IMR-90 (cell line): ENCODE measurements around the gene GTF3C1. TPM values are rescaled to one million over a fixed set of nuclear protein-coding genes. Genes with fewer than 3 reads are reported as not detected.

Source experiments
- ATAC-seq: fragments of 200-7000 bp; cut with Tn5 transposase; 2 replicates; pipeline ENCODE4 v1.9.1; 2020; ENCODE audit warnings: low read depth, mild to moderate bottlenecking, moderate library complexity
- BruUV-seq: library from RNA; stranded (reverse); fragments of 400-500 nt; replicated peaks from 2 replicates; lab custom pipeline; 2021; lab: Mats Ljungman, UMichigan
- CTCF ChIA-PET: fragments of 300-600 bp; formaldehyde crosslinking; extraction: SDS; loops from one replicate; lab custom pipeline; 2021; ENCODE audit warnings: antibody characterized with exemption; lab: Yijun Ruan, JAX
- POLR2A ChIA-PET: fragments of 300-600 bp; sonication (Branson Sonifier 250); formaldehyde crosslinking; loops from one replicate; lab custom pipeline; 2022; ENCODE audit warnings: antibody characterized with exemption; ENCODE audit not compliant: unreplicated experiment; lab: Charles Lee
- DNase-seq: peaks from one replicate; pipeline ENCODE4 v3.0.0; 2013
- H2AFZ ChIP-seq: replicated peaks from 2 replicates; pipeline ENCODE3; 2013; ENCODE audit warnings: low read length, mild to moderate bottlenecking; ENCODE audit not compliant: poor library complexity
- H2AK5ac ChIP-seq: 2 replicates; pipeline ENCODE4 v1.6.1; 2013; ENCODE audit warnings: low read depth, low read length, inconsistent platforms
- H2AK9ac ChIP-seq: replicated peaks from 2 replicates; pipeline ENCODE3; 2013; ENCODE audit warnings: mild to moderate bottlenecking, low read depth, low read length, moderate library complexity; ENCODE audit not compliant: poor library complexity
- H2BK120ac ChIP-seq: 2 replicates; pipeline ENCODE4 v1.6.1; 2013; ENCODE audit warnings: low read depth, low read length, inconsistent platforms
- H2BK15ac ChIP-seq: 3 replicates; pipeline ENCODE4 v1.6.1; 2013; ENCODE audit warnings: low read depth, low read length, inconsistent platforms
- H2BK20ac ChIP-seq: 2 replicates; pipeline ENCODE4 v1.6.1; 2013; ENCODE audit warnings: low read depth, mild to moderate bottlenecking, inconsistent platforms, low read length, moderate library complexity
- H2BK5ac ChIP-seq: 2 replicates; pipeline ENCODE4 v1.6.1; 2013; ENCODE audit warnings: mild to moderate bottlenecking, low read depth, low read length, inconsistent platforms; ENCODE audit not compliant: poor library complexity, severe bottlenecking
- H3K14ac ChIP-seq: replicated peaks from 2 replicates; pipeline ENCODE4 v1.6.1; 2013; ENCODE audit warnings: low read depth, low read length, inconsistent platforms
- H3K18ac ChIP-seq: 2 replicates; pipeline ENCODE4 v1.6.1; 2013; ENCODE audit warnings: low read depth, low read length, control low read depth
- H3K23ac ChIP-seq: 2 replicates; pipeline ENCODE4 v1.6.1; 2013; ENCODE audit warnings: low read depth, low read length, inconsistent platforms
- H3K27ac ChIP-seq: 2 replicates; pipeline ENCODE4 v1.5.1; 2013; ENCODE audit warnings: mild to moderate bottlenecking, control low read depth, low read length; ENCODE audit not compliant: insufficient read depth
- H3K27me3 ChIP-seq: 2 replicates; pipeline ENCODE4 v1.6.1; 2013; ENCODE audit warnings: low read length; ENCODE audit not compliant: control insufficient read depth, insufficient read depth
- H3K36me3 ChIP-seq: 2 replicates; pipeline ENCODE4 v1.6.1; 2013; ENCODE audit warnings: low read length, mixed read lengths; ENCODE audit not compliant: control insufficient read depth, insufficient read depth
- H3K4ac ChIP-seq: 2 replicates; pipeline ENCODE4 v1.6.1; 2013; ENCODE audit warnings: low read depth, low read length, inconsistent platforms
- H3K4me1 ChIP-seq: 2 replicates; pipeline ENCODE4 v1.6.1; 2013; ENCODE audit warnings: low read length, mixed read lengths; ENCODE audit not compliant: control insufficient read depth, insufficient read depth
- H3K4me2 ChIP-seq: 2 replicates; pipeline ENCODE4 v1.6.1; 2013; ENCODE audit warnings: low read depth, mild to moderate bottlenecking, control low read depth, low read length, moderate library complexity
- H3K4me3 ChIP-seq: 2 replicates; pipeline ENCODE4 v1.5.1; 2013; ENCODE audit warnings: low read depth, mild to moderate bottlenecking, control low read depth, low read length, moderate library complexity; ENCODE audit not compliant: insufficient read depth
- H3K56ac ChIP-seq: 2 replicates; pipeline ENCODE4 v1.6.1; 2013; ENCODE audit warnings: low read length, inconsistent platforms; ENCODE audit not compliant: insufficient read depth; ENCODE audit errors: extremely low read depth
- H3K79me1 ChIP-seq, 2 experiments: 2 replicates each; pipeline ENCODE4 v1.6.1; 2013; ENCODE audit warnings: low read length in 2 of 2, inconsistent platforms in 1 of 2, low read depth in 1 of 2
- H3K9ac ChIP-seq: 2 replicates; pipeline ENCODE4 v1.6.1; 2013; ENCODE audit warnings: low read depth, low read length, control low read depth
- H3K9me1 ChIP-seq: 2 replicates; pipeline ENCODE4 v1.6.1; 2013; ENCODE audit warnings: low read length, inconsistent platforms; ENCODE audit not compliant: insufficient read depth
- H3K9me3 ChIP-seq: 2 replicates; pipeline ENCODE4 v1.6.1; 2013; ENCODE audit warnings: low read length; ENCODE audit not compliant: control insufficient read depth, insufficient read depth
- H4K20me1 ChIP-seq: 2 replicates; pipeline ENCODE4 v1.6.1; 2013; ENCODE audit warnings: low read length, inconsistent platforms; ENCODE audit not compliant: insufficient read depth
- H4K5ac ChIP-seq: 2 replicates; pipeline ENCODE4 v1.6.1; 2013; ENCODE audit warnings: mild to moderate bottlenecking, low read depth, low read length, control low read depth
- H4K8ac ChIP-seq, 2 experiments: 2 replicates each; pipeline ENCODE4 v1.6.1; 2013; ENCODE audit warnings: low read depth in 2 of 2, low read length in 2 of 2, control low read depth in 1 of 2, inconsistent platforms in 1 of 2
- H4K91ac ChIP-seq: 2 replicates; pipeline ENCODE4 v1.6.1; 2013; ENCODE audit warnings: low read depth, low read length, inconsistent platforms; ENCODE audit not compliant: insufficient read depth
- CTCF ChIP-seq: conservative IDR thresholded peaks from 2 replicates; pipeline ENCODE4 v1.5.1; 2012; ENCODE audit warnings: mild to moderate bottlenecking, low read depth, low read length, improper control_type of control experiment
- FOS ChIP-seq: fragments of 150-350 bp; IDR thresholded peaks from 2 replicates; pipeline ENCODE4 v1.6.1; 2016; ENCODE audit warnings: low read depth, low read length
- RCOR1 ChIP-seq: IDR thresholded peaks from 2 replicates; pipeline ENCODE4 v1.6.1; 2012; ENCODE audit warnings: mild to moderate bottlenecking, low read length, improper control_type of control experiment; ENCODE audit not compliant: insufficient replicate concordance
- USF2 ChIP-seq: fragments of 150-350 bp; IDR thresholded peaks from 2 replicates; pipeline ENCODE4 v1.6.1; 2017; ENCODE audit warnings: mild to moderate bottlenecking, antibody characterized with exemption, low read length, low read depth
- WGBS, 2 experiments: methylation state at CpG; one replicate each; pipeline versions ENCODE4 v1.1.5 to v1.1.7; 2013; ENCODE audit warnings: missing lambda C conversion rate in 2 of 2; ENCODE audit not compliant: insufficient read length in 1 of 2; ENCODE audit errors: extremely low coverage in 2 of 2; 5-methylcytosine and 5-hydroxymethylcytosine counted together
- dilution Hi-C: fragments of 300-500 bp; cut with HindIII; formaldehyde crosslinking; loops from one replicate; pipeline ENCODE4 v1.14.3; 2018; ENCODE audit warnings: low sequenced_read_pairs; ENCODE audit not compliant: unreplicated experiment
- in situ Hi-C: fragments of 300-500 bp; cut with MboI; formaldehyde crosslinking; loops from 3 replicates; pipeline ENCODE4 v1.14.3; 2019; ENCODE audit warnings: low sequenced_read_pairs, inconsistent platforms, mixed read lengths
- intact Hi-C: fragments of 100-400 bp; cut with micrococcal nuclease; formaldehyde crosslinking; loops from 2 replicates; pipeline ENCODE4 v1.10.0; 2022
- polyA plus RNA-seq, 3 experiments: library from polyadenylated mRNA; depleted of rRNA; stranded (reverse); fragments of >200 nt; gene quantifications; 2 replicates each; pipeline ENCODE4 v1.2.3, GENCODE V29; 2012; ENCODE audit warnings: low replicate concordance in 1 of 3
- total RNA-seq: library from RNA; depleted of rRNA; stranded (reverse); fragments of >200 nt; gene quantifications from 2 replicates; pipeline ENCODE4 v1.2.3, GENCODE V29; 2012

The GTF3C1 gene
- total and polyA plus RNA-seq, 2 of the 4 experiments (the other 2 are of a cell fraction) = 50.8 to 68.1 TPM

GRCh38 chr16:27547134-27547533 is 2.6 kb downstream of the GTF3C1 start:
- peak; percentile 79 for DNase-seq
- Histone ChIP-seq H4K5ac (no peak overlapping the region), H3K9me3 (no peaks in the 10 kb centered on the region), H3K18ac (no peak overlapping the region), H4K91ac (no peak overlapping the region), H3K27me3 (no peaks in the 10 kb centered on the region), H4K8ac (no peak overlapping the region), H3K9me1 (peaks cover 21% of the 10 kb centered on the region), H3K4me1 (peaks cover 11% of the 10 kb centered on the region), H3K9ac (no peak overlapping the region), H2BK20ac (no peak overlapping the region), H3K36me3 (peaks cover 29% of the 10 kb centered on the region), H2BK5ac (no peak overlapping the region), H2AK9ac (peak overlapping the region; percentile 1), H4K20me1 (peaks cover 53% of the 10 kb centered on the region), H2AK5ac (peak overlapping the region; percentile 56; the same call in 1 of the 2 replicates), H3K56ac (no peak overlapping the region), H2AFZ (no peak overlapping the region), H2BK120ac (no peak overlapping the region), H3K27ac (no peak overlapping the region), H3K14ac (no peak overlapping the region), H2BK15ac (no peak overlapping the region), H3K4me3 (no peak overlapping the region), H3K23ac (no peak overlapping the region), H3K4me2 (peak overlapping the region; percentile 43), H3K4ac (no peak overlapping the region), H3K79me1 (peaks cover 27 to 77% of the 10 kb centered on the region in 2 experiments)
- intact Hi-C loops = no loop called here
- in situ Hi-C loops = no loop called here
- peak; percentile 12; the same call in 1 of the 2 replicates for ATAC-seq
- TF ChIP-seq FOS (peak; percentile 60; the same call in 1 of the 2 replicates), CTCF (no peak), RCOR1 (peak; percentile 21), USF2 (0 out of 2 replicates have a peak, but pooled peaks have one; percentile 19)
- CTCF ChIA-PET = no interaction called here
- 0% methylated on average over 1 of the region's 4 CpGs; no CpG with 5 or more reads in 1 of the 2 experiments for WGBS, 2 experiments
- dilution Hi-C loops = no loop called here
- POLR2A ChIA-PET = no interaction called here
- no TSS peak for BruUV-seq
